Neuronal stem cell (in vitro differentiated cells): Measurements from ENCODE around the gene APBA1.

ENCODE experiments used
- DNase-seq: peaks from one replicate; pipeline ENCODE4 v3.0.0-alpha.2; 2013; ENCODE audit warnings: low spot score
- H2AFZ ChIP-seq: one replicate; pipeline ENCODE4 v1.6.1; 2013; ENCODE audit warnings: mild to moderate bottlenecking, low read length, inconsistent platforms
- H2AK5ac ChIP-seq: 2 replicates; pipeline ENCODE4 v1.6.1; 2013; ENCODE audit warnings: low read depth, mild to moderate bottlenecking, inconsistent platforms, low read length, moderate library complexity, mixed read lengths
- H2BK120ac ChIP-seq: 2 replicates; pipeline ENCODE4 v1.6.1; 2013; ENCODE audit warnings: low read depth, mild to moderate bottlenecking, inconsistent platforms, low read length, moderate library complexity, mixed read lengths
- H2BK12ac ChIP-seq: one replicate; pipeline ENCODE4 v1.6.1; 2013; ENCODE audit warnings: low read length, inconsistent platforms
- H2BK15ac ChIP-seq: 2 replicates; pipeline ENCODE4 v1.6.1; 2013; ENCODE audit warnings: mild to moderate bottlenecking, low read length, inconsistent platforms, mixed read lengths
- H2BK5ac ChIP-seq: one replicate; pipeline ENCODE4 v1.6.1; 2013; ENCODE audit warnings: inconsistent platforms, mild to moderate bottlenecking, low read length, moderate library complexity
- H3K14ac ChIP-seq: one replicate; pipeline ENCODE4 v1.6.1; 2013; ENCODE audit warnings: low read length, inconsistent platforms
- H3K18ac ChIP-seq: 2 replicates; pipeline ENCODE4 v1.6.1; 2013; ENCODE audit warnings: low read length, inconsistent platforms
- H3K23ac ChIP-seq: 2 replicates; pipeline ENCODE4 v1.6.1; 2013; ENCODE audit warnings: low read depth, mild to moderate bottlenecking, mixed read lengths, low read length, inconsistent platforms; ENCODE audit not compliant: poor library complexity
- H3K27ac ChIP-seq: replicated peaks from 3 replicates; pipeline ENCODE4 v1.5.1; 2013; ENCODE audit warnings: low read length, inconsistent platforms
- H3K27me3 ChIP-seq, 3 experiments: 2 replicates each; pipeline ENCODE4 v1.6.1; 2013; ENCODE audit warnings: low read length in 3 of 3, mild to moderate bottlenecking in 2 of 3, inconsistent platforms in 1 of 3, low read depth in 1 of 3, mixed read lengths in 1 of 3, moderate library complexity in 1 of 3; ENCODE audit not compliant: control insufficient read depth in 3 of 3, insufficient read depth in 3 of 3
- H3K36me3 ChIP-seq, 2 donors: replicated peaks in 1 of 2; 2 replicates each; pipeline ENCODE4 v1.6.1; 2013; ENCODE audit warnings: low read length in 2 of 2; ENCODE audit not compliant: control insufficient read depth in 2 of 2, insufficient read depth in 2 of 2
- H3K4ac ChIP-seq: 2 replicates; pipeline ENCODE4 v1.6.1; 2013; ENCODE audit warnings: inconsistent platforms, mild to moderate bottlenecking, low read length, moderate library complexity
- H3K4me1 ChIP-seq, 2 donors: 1 replicate in 1 of 2; 2 replicates in 1 of 2; pipeline ENCODE4 v1.6.1; 2013; ENCODE audit warnings: low read length in 2 of 2, low read depth in 1 of 2; ENCODE audit not compliant: control insufficient read depth in 2 of 2, insufficient read depth in 1 of 2
- H3K4me2 ChIP-seq: one replicate; pipeline ENCODE4 v1.6.1; 2013; ENCODE audit warnings: mild to moderate bottlenecking, low read length, inconsistent platforms; ENCODE audit not compliant: insufficient read depth, poor library complexity, severe bottlenecking
- H3K4me3 ChIP-seq, 2 donors: 2 replicates each; pipeline ENCODE4 v1.5.1; 2013; ENCODE audit warnings: low read length in 2 of 2, mild to moderate bottlenecking in 2 of 2, inconsistent platforms in 1 of 2, moderate library complexity in 1 of 2
- H3K79me1 ChIP-seq: one replicate; pipeline ENCODE4 v1.6.1; 2013; ENCODE audit warnings: low read depth, mild to moderate bottlenecking, inconsistent platforms, low read length, moderate library complexity
- H3K9ac ChIP-seq: one replicate; pipeline ENCODE4 v1.6.1; 2013; ENCODE audit warnings: mild to moderate bottlenecking, low read depth, low read length, inconsistent platforms; ENCODE audit not compliant: poor library complexity
- H3K9me3 ChIP-seq, 2 donors: replicated peaks in 1 of 2; 2 replicates each; pipeline versions ENCODE3 to v1.6.1; 2013; ENCODE audit warnings: low read length in 2 of 2, mild to moderate bottlenecking in 2 of 2, inconsistent platforms in 1 of 2, low read depth in 1 of 2, mixed read lengths in 1 of 2, moderate library complexity in 1 of 2; ENCODE audit not compliant: control insufficient read depth in 2 of 2, insufficient read depth in 1 of 2
- H4K8ac ChIP-seq: one replicate; pipeline ENCODE4 v1.6.1; 2013; ENCODE audit warnings: low read depth, mild to moderate bottlenecking, inconsistent platforms, low read length, moderate library complexity
- H4K91ac ChIP-seq: one replicate; pipeline ENCODE4 v1.6.1; 2013; ENCODE audit warnings: low read length, low read depth, mild to moderate bottlenecking, inconsistent platforms; ENCODE audit not compliant: poor library complexity
- WGBS, 2 donors: extraction: QIAGEN DNeasy Blood & Tissue Kit; methylation state at CpG; one replicate each; pipeline ENCODE4 v1.1.7; 2013; ENCODE audit warnings: missing lambda C conversion rate in 2 of 2, mixed read lengths in 1 of 2; ENCODE audit not compliant: insufficient read length in 2 of 2, insufficient replicate concordance in 1 of 2; ENCODE audit errors: extremely low coverage in 2 of 2; 5-methylcytosine and 5-hydroxymethylcytosine counted together

The APBA1 gene

DNA sequence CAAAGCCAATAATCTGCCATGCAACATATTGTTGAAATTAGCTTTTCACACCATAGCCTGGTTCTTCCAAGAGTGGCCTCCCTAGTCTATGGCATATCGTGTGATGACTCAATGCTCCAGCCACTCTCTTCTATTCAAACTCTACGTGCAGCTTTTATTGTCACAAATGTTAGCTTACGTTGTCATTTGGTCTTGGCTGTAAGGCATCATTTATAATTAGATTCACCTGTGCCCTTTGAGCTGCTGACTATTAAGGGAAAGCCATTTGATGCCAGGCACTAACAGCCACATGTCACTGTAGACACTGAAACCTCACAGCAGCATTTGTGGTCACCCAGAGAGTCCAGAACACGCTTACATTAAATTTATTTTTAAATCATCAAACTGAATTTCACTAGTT, 66.8 kb downstream of the APBA1 start:
- Histone ChIP-seq H3K18ac (no peak overlapping the region), H2BK12ac (no peak overlapping the region), H3K4me3 (no peak overlapping the region), H3K23ac (no peak overlapping the region), H3K9me3 (no peaks in the 10 kb centered on the region), H3K4me2 (no peak overlapping the region), H4K91ac (no peak overlapping the region), H3K4me1 (no peaks in the 10 kb centered on the region), H2AFZ (no peak overlapping the region), H2BK120ac (no peak overlapping the region), H3K9ac (no peak overlapping the region), H3K27ac (no peak overlapping the region), H3K27me3 (no peaks in the 10 kb centered on the region), H3K36me3 (no peaks in the 10 kb centered on the region), H2AK5ac (no peak overlapping the region), H3K79me1 (no peaks in the 10 kb centered on the region), H2BK5ac (no peak overlapping the region), H4K8ac (no peak overlapping the region), H3K4ac (no peak overlapping the region), H3K14ac (no peak overlapping the region), H2BK15ac (no peak overlapping the region)
- no CpG with 5 or more reads among the region's 4 CpGs for WGBS, 2 donors
- no peak for DNase-seq

DNA sequence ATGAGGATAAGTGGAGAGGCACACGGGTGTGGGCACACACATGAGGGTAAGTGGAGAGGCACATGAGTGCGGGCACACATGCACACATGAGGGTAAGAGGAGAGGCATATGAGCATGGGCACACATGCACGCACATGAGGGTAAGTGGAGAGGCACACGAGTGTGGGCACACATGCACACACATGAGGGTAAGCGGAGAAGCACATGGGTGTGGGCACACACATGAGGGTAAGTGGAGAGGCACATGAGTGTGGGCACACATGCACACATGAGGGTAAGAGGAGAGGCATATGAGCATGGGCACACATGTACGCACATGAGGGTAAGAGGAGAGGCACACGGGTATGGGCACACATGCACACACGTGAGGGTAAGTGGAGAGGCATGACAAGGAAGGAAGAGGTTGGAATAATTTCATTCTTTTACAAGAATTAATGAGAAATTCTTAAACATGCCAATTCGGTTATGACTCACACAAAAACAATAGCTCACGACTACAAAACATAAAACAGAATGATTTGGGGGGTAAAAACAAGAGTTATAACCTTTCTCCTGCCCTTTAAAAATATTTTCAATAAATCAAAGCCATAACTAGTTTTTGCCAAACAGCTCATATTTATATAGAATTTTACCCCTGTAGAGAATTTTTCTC, 67.5 kb downstream of the APBA1 start:
- Histone ChIP-seq H4K8ac (peak overlapping the region; percentile 88), H2BK120ac (no peak overlapping the region), H3K36me3 (no peaks in the 10 kb centered on the region), H2BK5ac (no peak overlapping the region), H3K4ac (peak overlapping the region; percentile 46), H3K23ac (peak overlapping the region; percentile 92), H3K27ac (no peak overlapping the region), H3K4me1 (no peaks in the 10 kb centered on the region), H3K9ac (peak overlapping the region; percentile 74), H3K9me3 (no peaks in the 10 kb centered on the region), H3K4me3 (peak overlapping the region in 1 of 2 donors; percentile 53), H4K91ac (no peak overlapping the region), H3K79me1 (no peaks in the 10 kb centered on the region), H2BK12ac (no peak overlapping the region), H2AFZ (no peak overlapping the region), H3K14ac (no peak overlapping the region), H3K27me3 (no peaks in the 10 kb centered on the region), H2BK15ac (no peak overlapping the region), H3K18ac (peak overlapping the region; percentile 49), H2AK5ac (no peak overlapping the region), H3K4me2 (no peak overlapping the region)
- WGBS, 2 donors: no CpG with 5 or more reads among the region's 10 CpGs
- no peak for DNase-seq

DNA sequence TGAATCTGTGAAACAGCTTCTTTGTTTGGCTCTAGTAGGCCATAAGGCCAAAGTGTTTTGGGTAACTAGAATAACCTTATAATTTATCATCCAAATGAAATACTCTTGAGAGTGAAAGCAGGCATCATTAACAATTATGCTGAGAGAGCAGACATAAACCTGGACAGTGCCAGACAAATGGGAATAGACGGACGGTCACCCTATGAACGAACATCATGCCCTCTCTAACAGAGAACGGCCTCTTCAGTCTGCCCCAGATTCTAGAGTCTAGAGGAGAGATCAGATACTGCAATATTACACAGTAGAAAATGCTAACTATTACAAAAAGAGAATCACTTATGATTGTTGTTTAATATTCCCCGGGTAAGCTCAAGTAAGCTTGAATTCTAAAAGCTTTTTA, 68.5 kb downstream of the APBA1 start:
- no peak overlapping the region for H2AFZ ChIP-seq
- no peak overlapping the region for H3K14ac ChIP-seq
- no peak overlapping the region for H2BK5ac ChIP-seq
- no peak overlapping the region for H3K4me3 ChIP-seq
- H2BK120ac ChIP-seq: no peak overlapping the region
- H4K8ac ChIP-seq: no peak overlapping the region
- no peak overlapping the region for H2AK5ac ChIP-seq
- no peak overlapping the region for H3K23ac ChIP-seq
- no peak overlapping the region for H3K18ac ChIP-seq
- no peak overlapping the region for H2BK12ac ChIP-seq
- no peak for DNase-seq
- H3K36me3 ChIP-seq: no peaks in the 10 kb centered on the region
- no peak overlapping the region for H4K91ac ChIP-seq
- no peak overlapping the region for H3K27ac ChIP-seq
- no peak overlapping the region for H3K4ac ChIP-seq
- no peak overlapping the region for H3K9ac ChIP-seq
- H3K27me3 ChIP-seq: no peaks in the 10 kb centered on the region
- no CpG with 5 or more reads among the region's 5 CpGs for WGBS, 2 donors
- no peaks in the 10 kb centered on the region for H3K79me1 ChIP-seq
- no peaks in the 10 kb centered on the region for H3K4me1 ChIP-seq
- no peak overlapping the region for H2BK15ac ChIP-seq
- no peak overlapping the region for H3K4me2 ChIP-seq
- no peaks in the 10 kb centered on the region for H3K9me3 ChIP-seq

DNA sequence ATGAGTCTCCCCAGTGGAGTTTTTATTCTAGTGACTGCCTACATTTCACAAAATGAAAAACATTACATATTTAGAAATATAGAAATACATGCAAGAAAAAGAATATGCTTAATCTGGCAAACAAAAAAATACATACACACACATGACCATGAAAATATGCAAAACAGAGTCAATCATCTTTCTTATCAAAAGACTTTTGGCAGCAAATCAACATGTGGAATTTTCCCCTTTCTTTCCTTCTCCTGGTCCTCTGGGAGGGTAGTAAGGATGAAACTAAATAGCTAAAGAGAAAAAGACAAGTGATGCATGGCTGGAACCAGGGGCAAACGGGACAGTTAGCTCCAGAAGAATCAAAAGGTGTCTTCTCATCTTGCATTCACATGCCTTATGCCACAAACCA, 69.4 kb downstream of the APBA1 start:
- no peak overlapping the region for H2AK5ac ChIP-seq
- no peak overlapping the region for H3K27ac ChIP-seq
- no peaks in the 10 kb centered on the region for H3K4me1 ChIP-seq
- H3K79me1 ChIP-seq: no peaks in the 10 kb centered on the region
- no peak overlapping the region for H4K8ac ChIP-seq
- H3K9ac ChIP-seq: no peak overlapping the region
- H2BK120ac ChIP-seq: no peak overlapping the region
- no CpG with 5 or more reads among the region's 1 CpG for WGBS, 2 donors
- no peaks in the 10 kb centered on the region for H3K36me3 ChIP-seq
- no peak for DNase-seq
- H2BK5ac ChIP-seq: no peak overlapping the region
- H3K4me2 ChIP-seq: no peak overlapping the region
- H3K4me3 ChIP-seq: no peak overlapping the region
- no peak overlapping the region for H2BK15ac ChIP-seq
- H3K27me3 ChIP-seq: no peaks in the 10 kb centered on the region
- no peaks in the 10 kb centered on the region for H3K9me3 ChIP-seq
- no peak overlapping the region for H3K14ac ChIP-seq
- no peak overlapping the region for H2AFZ ChIP-seq
- no peak overlapping the region for H3K4ac ChIP-seq
- H3K23ac ChIP-seq: no peak overlapping the region
- no peak overlapping the region for H3K18ac ChIP-seq
- H4K91ac ChIP-seq: no peak overlapping the region
- H2BK12ac ChIP-seq: no peak overlapping the region
